ENCODE measurements around the gene ATP10A.

Gene ATP10A

GRCh38 chr15:25738171-25738965 is 124.8 kb downstream of the ATP10A start:
- DNase-seq (ENCODE audit: low spot score): no peak

DNA sequence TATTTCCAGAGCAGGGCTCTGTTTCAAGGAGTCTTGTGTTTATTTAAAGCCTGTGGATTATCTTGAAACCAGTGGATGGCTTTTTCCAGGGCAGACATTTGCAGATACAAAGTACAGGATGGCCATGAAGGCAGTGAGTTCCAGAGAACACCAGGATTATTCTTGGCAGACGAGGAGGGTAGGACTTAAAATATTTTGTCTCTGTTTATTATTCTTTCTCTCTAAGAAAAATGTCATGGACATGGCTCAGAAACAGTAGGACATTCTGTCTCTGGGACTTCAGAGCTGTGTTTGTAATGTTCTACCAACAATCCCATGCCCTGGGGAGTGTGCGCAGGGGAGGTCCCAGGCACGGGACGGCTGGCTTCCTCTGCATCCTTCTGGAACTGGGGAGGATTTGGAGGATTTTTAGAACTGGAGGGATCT is 125.9 kb downstream of the ATP10A start:
- no peak for DNase-seq (ENCODE audit: low spot score)

GRCh38 chr15:25736461-25736860 is 126.7 kb downstream of the ATP10A start:
- no peak for DNase-seq (ENCODE audit: low spot score)

DNA sequence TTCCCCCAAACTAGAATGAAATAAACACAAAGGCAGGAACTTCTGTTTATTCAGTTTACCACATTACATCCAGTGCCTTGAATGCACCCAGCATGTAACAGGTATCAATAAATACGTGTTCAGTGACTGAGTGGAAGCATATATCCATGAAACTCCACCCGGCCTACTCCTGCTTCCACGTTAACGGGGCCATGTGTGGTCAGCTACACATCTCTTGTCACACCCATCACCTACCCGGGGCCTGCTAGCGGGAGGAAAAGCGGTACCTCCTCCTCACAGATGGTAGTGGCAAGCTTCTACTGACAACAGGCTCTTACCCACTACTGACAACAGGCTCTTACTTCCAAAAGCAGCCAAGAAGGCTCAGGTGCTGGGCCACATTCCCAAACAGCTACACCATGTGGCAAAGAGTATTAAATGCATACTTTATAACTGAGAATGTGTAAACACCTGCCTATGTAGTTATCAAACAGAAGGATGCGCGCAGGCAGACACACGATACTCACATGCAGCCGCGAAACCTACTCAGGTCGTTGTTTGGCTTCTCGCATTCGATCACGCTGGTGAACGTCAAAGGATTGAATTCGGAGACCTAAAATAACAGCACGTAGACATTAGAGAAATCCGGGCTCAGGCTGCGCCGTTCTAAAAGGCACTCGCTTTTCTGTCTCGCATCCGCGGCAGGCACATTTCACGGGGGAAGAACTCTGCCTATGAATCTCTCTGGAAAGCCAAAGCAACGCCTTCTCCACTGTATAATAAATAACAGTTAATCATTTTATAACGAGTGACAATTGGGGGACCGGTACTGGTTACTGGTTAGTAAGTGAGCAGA is 127.4 kb downstream of the ATP10A start:
- DNase-seq (ENCODE audit: low spot score): no peak

- DNase-seq (ENCODE audit: low spot score): no peak
Observed at GRCh38 chr15:25734680-25735355, 128.3 kb downstream of the ATP10A start.

- DNase-seq (ENCODE audit: low spot score): no peak
Observed at GRCh38 chr15:25733856-25734679, 129.1 kb downstream of the ATP10A start.

DNA sequence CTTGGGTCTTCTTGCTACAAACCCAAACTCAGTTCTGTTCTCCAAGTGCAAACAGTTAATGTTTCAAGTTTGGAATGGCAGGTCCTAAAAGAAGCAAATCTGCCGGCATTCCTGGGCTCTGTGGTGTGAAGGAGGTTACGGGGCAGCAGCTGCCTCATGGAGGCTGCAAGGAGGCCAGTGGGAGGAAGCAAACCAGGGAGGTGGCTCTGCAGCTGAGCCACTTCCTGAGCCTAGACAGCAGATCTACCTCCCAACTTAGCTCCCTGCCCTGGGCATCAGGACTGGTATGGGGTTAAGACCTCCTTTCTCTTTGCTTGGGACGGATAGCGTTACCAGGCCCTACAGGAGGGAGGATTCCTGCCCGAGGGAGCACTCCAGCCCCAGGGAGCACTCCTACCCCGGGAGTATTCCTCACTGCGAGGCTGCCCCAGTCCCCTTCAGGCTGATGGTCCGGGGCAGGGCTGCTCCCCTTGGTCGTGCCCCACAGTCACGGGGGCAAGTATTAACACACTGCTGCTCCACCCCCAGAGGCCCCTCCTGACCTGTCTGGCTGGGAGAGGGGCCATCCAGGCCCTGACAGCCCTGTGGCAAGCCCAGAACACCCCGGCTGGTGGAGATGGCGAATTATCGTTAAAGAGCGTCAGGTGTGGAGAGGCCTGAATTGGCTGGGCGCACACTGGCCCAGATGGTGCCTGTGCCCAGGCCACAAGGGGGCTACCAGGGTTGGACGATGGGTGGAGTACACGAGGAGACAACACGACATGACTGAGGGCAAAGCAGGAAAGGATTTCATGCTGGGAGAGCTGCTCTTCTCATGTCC is 129.9 kb downstream of the ATP10A start:
- DNase-seq (ENCODE audit: low spot score): no peak

DNA sequence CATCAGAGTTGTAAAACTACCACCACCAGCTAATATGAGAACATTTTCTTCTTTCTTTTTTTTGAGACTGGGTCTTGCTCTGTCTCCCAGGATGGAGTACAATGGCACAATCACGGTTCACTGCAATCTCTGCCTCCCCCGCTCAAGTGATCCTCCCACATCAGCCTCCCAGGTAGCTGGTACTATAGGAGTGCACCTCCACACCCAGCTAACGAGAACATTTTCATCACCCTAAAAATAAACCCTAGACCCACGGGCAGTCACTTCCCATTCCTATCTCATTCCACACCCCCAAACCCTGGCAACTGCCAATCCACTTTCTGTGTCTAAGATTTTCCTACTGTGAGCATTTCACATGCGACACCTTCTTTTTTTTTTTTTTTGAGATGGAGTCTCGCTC is 130.9 kb downstream of the ATP10A start:
- DNase-seq (ENCODE audit: low spot score): no peak

DNA sequence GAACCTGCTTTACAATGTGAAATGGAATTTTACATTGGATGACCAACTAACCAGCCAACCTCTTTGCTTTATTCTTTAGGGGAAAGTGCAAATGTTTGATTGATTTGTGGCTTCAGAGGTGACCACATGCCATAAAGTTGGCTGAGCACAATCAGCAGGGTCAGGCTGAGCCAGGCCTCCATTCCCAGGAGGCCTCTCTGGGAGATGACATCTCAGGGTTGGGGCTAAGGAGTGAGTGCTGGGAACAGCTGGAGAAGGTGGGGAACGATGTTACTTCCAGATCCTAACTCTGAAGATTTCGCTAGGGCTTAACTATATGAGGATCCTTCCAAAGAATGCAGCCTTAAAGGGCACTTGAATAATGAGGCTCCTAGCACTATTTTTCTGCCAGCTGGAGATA is 131.7 kb downstream of the ATP10A start:
- DNase-seq (ENCODE audit: low spot score): no peak

- DNase-seq (ENCODE audit: low spot score): no peak
Observed at GRCh38 chr15:25730918-25731317, 132.2 kb downstream of the ATP10A start.

DNA sequence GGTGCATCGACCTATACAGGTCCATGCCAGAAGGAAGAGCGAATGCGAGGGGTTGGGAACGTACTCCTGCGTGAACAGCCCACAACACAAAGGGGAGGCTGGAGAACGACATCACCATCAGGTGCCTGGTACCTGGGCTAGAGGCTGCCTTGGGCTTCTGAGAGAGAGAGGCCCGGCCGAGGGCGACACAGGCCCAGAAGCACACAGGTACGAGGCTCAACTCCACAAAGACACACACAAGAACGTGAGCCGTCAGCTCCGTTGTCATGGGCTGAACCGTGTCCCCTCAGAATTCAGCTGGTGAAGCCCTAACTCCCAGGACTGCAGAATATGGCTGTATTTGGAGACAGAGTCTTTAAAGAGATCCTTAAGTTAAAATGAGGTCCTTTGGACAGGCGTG is 134.3 kb downstream of the ATP10A start:
- DNase-seq (ENCODE audit: low spot score): no peak

DNA sequence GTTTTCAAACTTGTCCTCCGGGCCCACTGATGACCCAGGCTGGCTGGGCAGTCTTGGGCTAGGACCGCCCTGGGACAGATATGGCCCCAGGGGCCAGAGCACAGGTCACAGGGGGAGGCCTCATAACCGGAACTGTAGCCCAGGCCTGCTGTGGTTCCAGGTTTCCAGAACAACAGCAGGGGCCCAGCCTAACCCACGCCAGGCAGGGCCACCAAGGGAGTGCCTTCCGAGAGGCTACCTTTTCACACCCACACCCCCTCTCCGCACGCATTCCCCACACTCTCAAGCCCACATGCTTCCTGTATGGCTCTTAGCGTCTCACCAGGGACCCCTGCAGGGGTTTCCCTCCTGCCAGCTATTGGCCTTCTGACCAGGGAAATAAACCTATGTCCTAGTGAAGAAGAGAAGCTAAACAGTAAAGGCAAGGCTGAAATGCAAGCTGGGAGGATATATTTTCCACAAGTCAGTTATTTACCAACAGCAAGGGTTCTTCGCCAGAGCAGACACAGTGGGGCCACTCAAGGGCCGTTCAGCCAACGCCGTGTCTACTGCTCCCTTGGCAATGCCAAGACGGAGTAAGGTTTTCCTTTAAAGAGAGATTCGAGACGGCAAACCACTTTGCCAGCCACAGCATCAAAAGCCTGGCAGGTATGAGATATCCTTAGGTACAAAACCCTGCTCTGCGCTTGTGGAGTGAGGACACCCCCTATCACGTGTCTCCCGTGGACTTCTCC is 135.1 kb downstream of the ATP10A start:
- DNase-seq (ENCODE audit: low spot score): no peak

GRCh38 chr15:25727116-25727515 is 136.0 kb downstream of the ATP10A start:
- no peak for DNase-seq (ENCODE audit: low spot score)

DNA sequence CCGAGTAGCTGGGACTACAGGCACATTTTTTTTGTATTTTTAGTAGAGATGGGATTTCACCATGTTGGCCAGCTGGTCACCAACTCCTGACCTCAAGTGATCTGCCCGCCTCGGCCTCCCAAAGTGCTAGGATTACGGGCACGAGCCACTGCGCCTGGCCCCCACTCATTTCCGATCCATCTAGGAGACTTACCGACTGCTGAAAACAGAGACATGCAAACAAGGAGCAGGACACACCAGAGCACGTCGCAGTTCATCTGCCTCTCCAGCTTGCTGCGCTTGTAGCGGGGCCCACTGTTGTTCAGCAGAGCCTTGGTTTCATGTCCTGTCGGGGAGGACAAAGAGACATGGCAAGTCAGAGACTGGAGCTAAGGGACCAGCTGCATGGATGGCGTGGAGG is 137.4 kb downstream of the ATP10A start:
- no peak for DNase-seq (ENCODE audit: low spot score)

GRCh38 chr15:25724899-25725298 is 138.2 kb downstream of the ATP10A start:
- no peak for DNase-seq (ENCODE audit: low spot score)

GRCh38 chr15:25721605-25721955 is 141.5 kb downstream of the ATP10A start:
- DNase-seq (ENCODE audit: low spot score): no peak

- no peak for DNase-seq (ENCODE audit: low spot score)
Observed at GRCh38 chr15:25719101-25719985, 143.8 kb downstream of the ATP10A start.

DNA sequence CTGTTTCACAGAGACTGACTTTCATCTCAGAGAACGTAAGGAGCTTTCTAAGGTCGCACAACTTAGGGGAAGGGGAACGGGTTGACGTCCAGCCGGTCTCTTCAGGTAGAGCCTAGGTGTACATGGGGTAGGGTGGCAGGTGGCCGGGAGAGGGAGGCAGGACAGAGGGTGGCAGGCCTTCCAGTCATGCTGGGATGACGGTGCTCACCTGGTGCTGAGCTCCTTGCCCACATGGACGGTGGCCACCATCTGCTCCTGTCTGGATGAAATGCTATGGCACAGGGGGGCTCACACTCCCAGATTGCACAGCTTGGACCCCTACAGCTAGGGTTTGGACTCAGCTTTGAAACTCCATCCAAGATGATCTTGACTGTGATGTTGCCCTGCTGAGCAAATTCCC is 144.5 kb downstream of the ATP10A start:
- DNase-seq (ENCODE audit: low spot score): no peak

DNA sequence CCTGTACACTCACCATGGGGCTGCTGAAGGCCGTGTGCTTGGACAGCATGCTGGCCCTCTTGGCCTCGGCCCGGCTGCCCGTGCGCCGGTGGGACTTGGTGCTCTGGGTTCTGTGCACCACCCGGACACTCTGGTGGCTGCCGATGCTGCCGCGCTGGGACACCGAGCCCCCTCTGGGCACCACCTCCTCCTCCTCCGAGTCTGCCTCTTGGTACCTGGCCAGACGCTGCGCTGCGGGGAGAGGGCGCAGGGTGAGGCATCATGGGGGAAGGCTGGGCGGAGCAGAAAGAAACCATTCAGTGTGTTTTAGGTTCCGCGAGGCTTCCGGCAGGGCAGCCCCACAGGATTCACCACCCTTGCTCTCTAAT is 145.0 kb downstream of the ATP10A start:
- peak; percentile 21 for DNase-seq (ENCODE audit: low spot score)
